Mammary epithelial cell (primary cell): ENCODE data around the gene MPO.

ENCODE experiments used
- CTCF ChIP-seq, 2 donors: IDR thresholded peaks in 1 of 2; conservative IDR thresholded peaks in 1 of 2; 2 replicates each; pipeline ENCODE4 v1.5.1; 2011 to 2012; ENCODE audit warnings: inconsistent platforms in 2 of 2, low read length in 2 of 2, mild to moderate bottlenecking in 2 of 2, control low read depth in 1 of 2, low read depth in 1 of 2; ENCODE audit not compliant: insufficient read depth in 1 of 2; ENCODE audit errors: extremely low read depth in 1 of 2
- EZH2 ChIP-seq: IDR thresholded peaks from 2 replicates; pipeline ENCODE4 v1.6.1; 2012; ENCODE audit warnings: low read length, inconsistent platforms, borderline replicate concordance

- TF ChIP-seq CTCF (conservative IDR thresholded peaks at IDR 0.05 in 1 of 2, IDR thresholded peaks at IDR 0.05 in 1 of 2; ENCODE audit: extremely low read depth in 1 of 2, insufficient read depth in 1 of 2, low read depth in 1 of 2, low read length in 2 of 2) (no peak), EZH2 (no peak)
Observed at GRCh38 chr17:58309918-58310259, 29.2 kb upstream of the MPO start.
